ENCODE data around the gene FBXL15.

Gene FBXL15

GRCh38 chr10:102411341-102412255 lies 9.0 kb upstream of the FBXL15 start:
- no peak overlapping the region for H3K4me3 ChIP-seq (ENCODE audit: low read length)
- no peak for TF ChIP-seq ZNF274 (IDR thresholded peaks at IDR 0.05; ENCODE audit: low read depth, low read length)

GRCh38 chr10:102412293-102412692 lies 8.3 kb upstream of the FBXL15 start:
- TF ChIP-seq ZNF274 (IDR thresholded peaks at IDR 0.05; ENCODE audit: low read depth, low read length), result no peak
- no peak overlapping the region for H3K4me3 ChIP-seq (ENCODE audit: low read length)

GRCh38 chr10:102413053-102413705 lies 7.5 kb upstream of the FBXL15 start:
- no peak for TF ChIP-seq ZNF274 (IDR thresholded peaks at IDR 0.05; ENCODE audit: low read depth, low read length)
- H3K4me3 ChIP-seq (ENCODE audit: low read length), result no peak overlapping the region

GRCh38 chr10:102413806-102414561 lies 6.7 kb upstream of the FBXL15 start:
- TF ChIP-seq ZNF274 (IDR thresholded peaks at IDR 0.05; ENCODE audit: low read depth, low read length), result no peak
- H3K4me3 ChIP-seq (ENCODE audit: low read length), result no peak overlapping the region

- no peak for TF ChIP-seq ZNF274 (IDR thresholded peaks at IDR 0.05; ENCODE audit: low read depth, low read length)
These were observed 5.9 kb upstream of the FBXL15 start for GRCh38 chr10:102414749-102415148.

GRCh38 chr10:102416283-102416682 lies 4.4 kb upstream of the FBXL15 start:
- no peak overlapping the region for H3K4me3 ChIP-seq (ENCODE audit: low read length)
- TF ChIP-seq ZNF274 (IDR thresholded peaks at IDR 0.05; ENCODE audit: low read depth, low read length), result no peak

More at GRCh38 chr10:102414749-102415148, 5.9 kb upstream of the FBXL15 start:
- H3K4me3 ChIP-seq (ENCODE audit: low read length), result no peak overlapping the region

GRCh38 chr10:102416695-102417094 lies 3.9 kb upstream of the FBXL15 start:
- TF ChIP-seq ZNF274 (IDR thresholded peaks at IDR 0.05; ENCODE audit: low read depth, low read length), result no peak
- no peak overlapping the region for H3K4me3 ChIP-seq (ENCODE audit: low read length)

GRCh38 chr10:102418622-102419268 lies 1.9 kb upstream of the FBXL15 start, which contains the start of gene PSD:
Gene PSD (minus strand): TSS chr10:102418785. CDS start chr10:102417038, 1,747 bp downstream.
- TF ChIP-seq ZNF274 (IDR thresholded peaks at IDR 0.05; ENCODE audit: low read depth, low read length), result no peak
- H3K4me3 ChIP-seq (ENCODE audit: low read length), result peak within 1 kb of the TSS; percentile 74; the same call in 1 of the 2 replicates

GRCh38 chr10:102419269-102420180 lies 1.1 kb upstream of the FBXL15 start:
- H3K4me3 ChIP-seq (ENCODE audit: low read length), result peak overlapping the region; percentile 74; the same call in 1 of the 2 replicates
- no peak for TF ChIP-seq ZNF274 (IDR thresholded peaks at IDR 0.05; ENCODE audit: low read depth, low read length)

GRCh38 chr10:102420181-102420713 lies 389 bp upstream of the FBXL15 start:
- peak overlapping the region; percentile 74 for H3K4me3 ChIP-seq (ENCODE audit: low read length)
- no peak for TF ChIP-seq ZNF274 (IDR thresholded peaks at IDR 0.05; ENCODE audit: low read depth, low read length)

- H3K4me3 ChIP-seq (ENCODE audit: low read length), result peak overlapping the region; percentile 74
These were observed 796 bp downstream of the FBXL15 start for GRCh38 chr10:102421507-102421756.

GRCh38 chr10:102421757-102422512 lies 1.3 kb downstream of the FBXL15 start:
- peak overlapping the region; percentile 74 for H3K4me3 ChIP-seq (ENCODE audit: low read length)
- no peak for TF ChIP-seq ZNF274 (IDR thresholded peaks at IDR 0.05; ENCODE audit: low read depth, low read length)

More at GRCh38 chr10:102421507-102421756, 796 bp downstream of the FBXL15 start:
- TF ChIP-seq ZNF274 (IDR thresholded peaks at IDR 0.05; ENCODE audit: low read depth, low read length), result no peak
